Measurements from ENCODE around the gene FHL1. TPM values are rescaled to one million over a fixed set of nuclear protein-coding genes. Genes with fewer than 3 reads are reported as not detected.

The FHL1 gene
- total and polyA plus RNA-seq, 2 donors (not counting 3 experiments of a cell fraction or from before 2014, with no cell fraction given), result 50.6 to 59.4 TPM

GRCh38 chrX:136251041-136251991, 104.0 kb downstream of the FHL1 start, which contains the start of gene MAP7D3:
Gene MAP7D3 (minus strand): TSS chrX:136251400. CDS start chrX:136251358, 42 bp downstream.
- DNase-seq (ENCODE audit: low read depth, low spot score) (peak; percentile 29), FAIRE-seq (peak; percentile 15)
- H3K4me2 ChIP-seq (ENCODE audit: insufficient read depth, low read length), result peak within 1 kb of the TSS; percentile 80
- peak within 1 kb of the TSS; percentile 89 for H3K9ac ChIP-seq (replicated peaks; ENCODE audit: extremely low read depth, insufficient read depth, low read length)
- dilution Hi-C loops (cut with MboI; ENCODE audit: extremely low pct_ligation_motif_present, low sequenced_read_pairs) (no loop called here), intact Hi-C loops (cut with micrococcal nuclease) (loop anchor here (1.0 kb wide), 2 partner anchors 8 to 17 kb away; no protein-coding TSS in a partner anchor)
- TF ChIP-seq MYC (IDR thresholded peaks at IDR 0.05; ENCODE audit: low read depth, low read length) (no peak), POLR2A (IDR thresholded peaks at IDR 0.05; ENCODE audit: low read depth, low read length) (peak; percentile 77)
- ChIA-PET POLR2A (no interaction called here), CTCF (interaction anchor here (0.7 to 5.0 kb wide), 3 partner anchors 9 to 223 kb away, joined by 3 to 21 read pairs (median 3); no protein-coding TSS in a partner anchor)
- peak within 1 kb of the TSS; percentile 69 to 84 (median 74) for H3K4me3 ChIP-seq (replicated peaks in 1 of 3; ENCODE audit: insufficient read depth in 1 of 3, low read depth in 1 of 3, low read length in 3 of 3)
- H3K36me3 ChIP-seq (ENCODE audit: control insufficient read depth in 2 of 2, extremely low read depth in 1 of 2, insufficient read depth in 2 of 2, low read length in 2 of 2), result no peaks in the 10 kb centered on the region
- H3K79me2 ChIP-seq (ENCODE audit: control insufficient read depth, insufficient read depth, low read length), result peaks cover 18% of the 10 kb centered on the region
- H3K9me3 ChIP-seq (replicated peaks; ENCODE audit: control insufficient read depth, insufficient read depth, low read length), result no peaks in the 10 kb centered on the region
- H3K9me1 ChIP-seq (replicated peaks; ENCODE audit: control insufficient read depth, extremely low read depth, insufficient read depth, low read length), result no peaks in the 10 kb centered on the region
- H2AFZ ChIP-seq (ENCODE audit: low read depth, low read length), result peak within 1 kb of the TSS; percentile 84
- no peaks in the 10 kb centered on the region for H3K27me3 ChIP-seq (ENCODE audit: control insufficient read depth in 2 of 2, insufficient read depth in 2 of 2, low read length in 2 of 2)
- no peaks in the 10 kb centered on the region for H4K20me1 ChIP-seq (replicated peaks; ENCODE audit: control insufficient read depth, extremely low read depth, insufficient read depth, low read length)
- peak within 1 kb of the TSS; percentile 70 for H3K27ac ChIP-seq (ENCODE audit: insufficient read depth, low read depth, low read length)
- peaks cover 9% of the 10 kb centered on the region for H3K4me1 ChIP-seq (ENCODE audit: control insufficient read depth, extremely low read depth, insufficient read depth, low read length)
- TSS peak; percentile 56 for BruUV-seq (replicated peaks)

- POLR2A ChIA-PET, result no interaction called here
- dilution Hi-C loops (cut with MboI; ENCODE audit: extremely low pct_ligation_motif_present, low sequenced_read_pairs) (no loop called here), intact Hi-C loops (cut with micrococcal nuclease) (no loop called here)
- DNase-seq (ENCODE audit: low read depth, low spot score) (no peak), FAIRE-seq (no peak)
- Histone ChIP-seq H3K4me3 (replicated peaks in 1 of 3; ENCODE audit: insufficient read depth in 1 of 3, low read depth in 1 of 3, low read length in 3 of 3) (no peak overlapping the region), H3K4me2 (ENCODE audit: insufficient read depth, low read length) (no peak overlapping the region), H3K9me1 (replicated peaks; ENCODE audit: control insufficient read depth, extremely low read depth, insufficient read depth, low read length) (no peaks in the 10 kb centered on the region), H3K4me1 (ENCODE audit: control insufficient read depth, extremely low read depth, insufficient read depth, low read length) (peaks cover 18% of the 10 kb centered on the region), H3K9ac (replicated peaks; ENCODE audit: extremely low read depth, insufficient read depth, low read length) (no peak overlapping the region), H4K20me1 (replicated peaks; ENCODE audit: control insufficient read depth, extremely low read depth, insufficient read depth, low read length) (no peaks in the 10 kb centered on the region), H3K36me3 (ENCODE audit: control insufficient read depth in 2 of 2, extremely low read depth in 1 of 2, insufficient read depth in 2 of 2, low read length in 2 of 2) (no peaks in the 10 kb centered on the region), H3K27ac (ENCODE audit: insufficient read depth, low read depth, low read length) (no peak overlapping the region), H3K79me2 (ENCODE audit: control insufficient read depth, insufficient read depth, low read length) (peaks cover 2% of the 10 kb centered on the region), H2AFZ (ENCODE audit: low read depth, low read length) (no peak overlapping the region), H3K9me3 (replicated peaks; ENCODE audit: control insufficient read depth, insufficient read depth, low read length) (no peaks in the 10 kb centered on the region), H3K27me3 (ENCODE audit: control insufficient read depth in 2 of 2, insufficient read depth in 2 of 2, low read length in 2 of 2) (no peaks in the 10 kb centered on the region)
- CTCF ChIA-PET, result interaction anchor here (1.4 to 1.6 kb wide), 2 partner anchors 13 to 227 kb away, joined by 4 to 9 read pairs; no protein-coding TSS in a partner anchor
- no TSS peak for BruUV-seq (replicated peaks)
- TF ChIP-seq MAX (IDR thresholded peaks at IDR 0.05; ENCODE audit: insufficient read depth, insufficient read length) (no peak), MYC (IDR thresholded peaks at IDR 0.05; ENCODE audit: low read depth, low read length) (no peak), POLR2AphosphoS5 (IDR thresholded peaks at IDR 0.05; ENCODE audit: insufficient read depth, low read depth, low read length) (no peak), GATA2 (IDR thresholded peaks at IDR 0.05; ENCODE audit: insufficient read depth, insufficient read length, low read depth, low read length) (no peak), POLR2A (IDR thresholded peaks at IDR 0.05; ENCODE audit: low read depth, low read length) (no peak)
Observed at GRCh38 chrX:136255541-136255940, 108.2 kb downstream of the FHL1 start.
